HG02623 (cell line): ENCODE data around the gene PHF19.

Experiments used
- ATAC-seq: cut with Tn5 transposase; IDR thresholded peaks from one replicate; pipeline ENCODE4 v1.9.1; 2021; ENCODE audit warnings: moderate library complexity; ENCODE audit not compliant: unreplicated experiment

The PHF19 gene

GRCh38 chr9:120818595-120818994 lies 58.4 kb downstream of the PHF19 start:
- ATAC-seq, result no peak

GRCh38 chr9:120815075-120815474 lies 61.9 kb downstream of the PHF19 start:
- ATAC-seq, result no peak

GRCh38 chr9:120808931-120809330 lies 68.1 kb downstream of the PHF19 start:
- ATAC-seq, result no peak

GRCh38 chr9:120807607-120808379 lies 69.2 kb downstream of the PHF19 start:
- ATAC-seq, result no peak
